ENCODE results near the gene GSE1. TPM values are rescaled to one million over a fixed set of nuclear protein-coding genes. Genes with fewer than 3 reads are reported as not detected.
A peak's percentile ranks its signal among the peaks of the same experiment; 100 is the strongest.

Gene GSE1
- total and polyA plus RNA-seq, 9 of the 15 experiments (the other 6 are each of a cell fraction or from before 2014, with no cell fraction given): 12.2 to 244 (median 57.9) TPM

- TF ChIP-seq IRF1 (CRISPR knock-in tag; IDR thresholded peaks at IDR 0.05; ENCODE audit: borderline replicate concordance) (no peak), EHMT2 (IDR thresholded peaks at IDR 0.05) (no peak), SPI1 (IDR thresholded peaks at IDR 0.05; ENCODE audit: borderline replicate concordance, low read depth, low read length) (peak; percentile 84), TBP (optimal IDR thresholded peaks at IDR 0.05; ENCODE audit: low read depth, low read length) (peak; percentile 53), SMARCE1 (IDR thresholded peaks at IDR 0.05) (peak; percentile 44; the same call in 1 of the 2 replicates), RNF2 (IDR thresholded peaks at IDR 0.05) (peak; percentile 69; the same call in 1 of the 2 replicates), ZBTB9 (CRISPR knock-in tag; IDR thresholded peaks at IDR 0.05) (no peak), MAZ (CRISPR knock-in tag; conservative IDR thresholded peaks at IDR 0.05 in 1 of 2, IDR thresholded peaks at IDR 0.05 in 1 of 2) (peak in 1 of 2 experiments; percentile 43; a peak in 1 of 4 replicates), MYC (IDR thresholded peaks at IDR 0.05; ENCODE audit: low read depth, low read length) (peak; percentile 71), MYC (CRISPR knock-in tag; IDR thresholded peaks at IDR 0.05; ENCODE audit: borderline replicate concordance, low read depth) (no peak), CCNT2 (IDR thresholded peaks at IDR 0.05; ENCODE audit: borderline replicate concordance, extremely low read depth, insufficient read length, low read depth, low read length) (peak; percentile 31), NR1H2 (CRISPR knock-in tag; IDR thresholded peaks at IDR 0.05) (no peak), TRIM25 (IDR thresholded peaks at IDR 0.05; ENCODE audit: borderline replicate concordance) (no peak), POLR2B (IDR thresholded peaks at IDR 0.05; ENCODE audit: low read depth, partially characterized antibody) (peak; percentile 45), REST (IDR thresholded peaks at IDR 0.05; ENCODE audit: borderline replicate concordance) (no peak), REST (CRISPR knock-in tag; IDR thresholded peaks at IDR 0.05; ENCODE audit: low read depth) (no peak)
Observed at GRCh38 chr16:85616607-85617321, 3.6 kb downstream of the GSE1 start (continued).
